Caco-2 (cell line): ENCODE measurements around the gene SMYD2. TPM values are rescaled to one million over a fixed set of nuclear protein-coding genes. Genes with fewer than 3 reads are reported as not detected.

ENCODE experiments used
- BruUV-seq: library from RNA; stranded (reverse); fragments of 400-500 nt; replicated peaks from 2 replicates; lab custom pipeline; 2021; lab: Mats Ljungman, UMichigan
- CTCF ChIA-PET: fragments of 300-600 bp; sonication (Branson Sonifier 250); formaldehyde crosslinking; loops from one replicate; lab custom pipeline; 2022; ENCODE audit warnings: antibody characterized with exemption; lab: Charles Lee
- POLR2A ChIA-PET: fragments of 300-600 bp; sonication (Branson Sonifier 250); formaldehyde crosslinking; loops from one replicate; lab custom pipeline; 2022; ENCODE audit warnings: antibody characterized with exemption; lab: Charles Lee
- DNase-seq, 2 experiments: peaks; one replicate each; pipeline versions ENCODE4 v3.0.0 to v3.0.0-alpha.2; 2020 to 2022
- H3K27me3 ChIP-seq: replicated peaks from 2 replicates; pipeline ENCODE4 v1.6.0; 2011; ENCODE audit warnings: low read length; ENCODE audit not compliant: control insufficient read depth, insufficient read depth
- H3K36me3 ChIP-seq: 2 replicates; pipeline ENCODE4 v1.5.1; 2011; ENCODE audit warnings: low read length; ENCODE audit not compliant: control insufficient read depth, insufficient read depth
- H3K4me1 ChIP-seq: fragments of 250-450 bp; sonication (Bioruptor Pico); 2 replicates; pipeline ENCODE4 v1.5.1; 2020; ENCODE audit warnings: mild to moderate bottlenecking
- H3K4me3 ChIP-seq: 2 replicates; pipeline ENCODE4 v1.5.1; 2011; ENCODE audit warnings: low read depth, mild to moderate bottlenecking, control low read depth, low read length
- H3K9me3 ChIP-seq: fragments of 250-450 bp; sonication (Bioruptor Pico); 2 replicates; pipeline ENCODE4 v1.5.1; 2020; ENCODE audit warnings: mild to moderate bottlenecking, moderate library complexity
- H3K27ac Mint-ChIP-seq: one replicate; pipeline ENCODE4 v1.8.0; 2022; ENCODE audit warnings: mixed read lengths; ENCODE audit not compliant: unreplicated experiment
- H3K27me3 Mint-ChIP-seq: one replicate; pipeline ENCODE4 v1.8.0; 2022; ENCODE audit warnings: mixed read lengths; ENCODE audit not compliant: insufficient read depth, unreplicated experiment
- H3K36me3 Mint-ChIP-seq: one replicate; pipeline ENCODE4 v1.8.0; 2022; ENCODE audit warnings: mild to moderate bottlenecking, mixed read lengths; ENCODE audit not compliant: insufficient read depth, unreplicated experiment
- H3K4me1 Mint-ChIP-seq: one replicate; pipeline ENCODE4 v1.8.0; 2022; ENCODE audit warnings: low read depth, mixed read lengths; ENCODE audit not compliant: unreplicated experiment
- H3K4me3 Mint-ChIP-seq: one replicate; pipeline ENCODE4 v1.8.0; 2022; ENCODE audit warnings: mild to moderate bottlenecking, moderate library complexity, mixed read lengths; ENCODE audit not compliant: unreplicated experiment
- H3K9me3 Mint-ChIP-seq: one replicate; pipeline ENCODE4 v1.8.0; 2022; ENCODE audit warnings: mixed read lengths; ENCODE audit not compliant: unreplicated experiment
- CTCF ChIP-seq, 2 experiments: fragments of 200-600 bp in 1 of 2; IDR thresholded peaks; 1 replicate in 1 of 2; 2 replicates in 1 of 2; pipeline versions ENCODE4 v1.5.1 to v1.8.0; 2011 to 2022; ENCODE audit warnings: antibody characterized with exemption in 1 of 2, control low read depth in 1 of 2, inconsistent platforms in 1 of 2, low read depth in 1 of 2, low read length in 1 of 2, mild to moderate bottlenecking in 1 of 2, moderate library complexity in 1 of 2; ENCODE audit not compliant: insufficient read depth in 1 of 2, severe bottlenecking in 1 of 2, unreplicated experiment in 1 of 2
- intact Hi-C: fragments of 100-400 bp; cut with micrococcal nuclease; formaldehyde crosslinking; loops from one replicate; pipeline ENCODE4 v1.10.0; 2022; ENCODE audit not compliant: unreplicated experiment
- total RNA-seq: library from RNA; stranded (reverse); gene quantifications from 2 replicates; pipeline ENCODE4 v1.2.3, GENCODE V29; 2022

The SMYD2 gene
- total RNA-seq, 1 experiment from 2014 or later: 182 TPM

- H3K9me3 ChIP-seq: no peaks in the 10 kb centered on the region
- POLR2A ChIA-PET: interaction anchor here (1.0 kb wide), 1 partner anchor 250 kb away, joined by 3 read pairs; no protein-coding TSS in a partner anchor
- H3K27me3 ChIP-seq: no peaks in the 10 kb centered on the region
- Mint-ChIP-seq H3K27ac (no peak overlapping the region), H3K36me3 (peaks cover 92% of the 10 kb centered on the region), H3K4me1 (peaks cover 9% of the 10 kb centered on the region), H3K27me3 (no peaks in the 10 kb centered on the region), H3K9me3 (no peaks in the 10 kb centered on the region), H3K4me3 (no peak overlapping the region)
- TSS peak; percentile 2 for BruUV-seq
- no peak for TF ChIP-seq CTCF (IDR thresholded peaks at IDR 0.05; ENCODE audit: insufficient read depth in 1 of 2, low read depth in 1 of 2, low read length in 1 of 2, severe bottlenecking in 1 of 2, unreplicated experiment in 1 of 2)
- DNase-seq: no peak
- intact Hi-C loops: no loop called here
- peaks cover 2% of the 10 kb centered on the region; the same call in 1 of the 2 replicates for H3K36me3 ChIP-seq
- CTCF ChIA-PET: no interaction called here
- H3K4me1 ChIP-seq: peaks cover 26% of the 10 kb centered on the region
- no peak overlapping the region for H3K4me3 ChIP-seq
Measured at GRCh38 chr1:214354440-214355148, 73.6 kb downstream of the SMYD2 start.

GRCh38 chr1:214360116-214360515, 79.2 kb downstream of the SMYD2 start:
- Histone ChIP-seq H3K27me3 (no peaks in the 10 kb centered on the region), H3K9me3 (no peaks in the 10 kb centered on the region), H3K4me3 (no peak overlapping the region), H3K4me1 (peaks cover 42% of the 10 kb centered on the region), H3K36me3 (peaks cover 3% of the 10 kb centered on the region)
- ChIA-PET POLR2A (interaction anchor here (1.2 kb wide), 1 partner anchor 10 kb away, joined by 4 read pairs; no protein-coding TSS in a partner anchor), CTCF (interaction anchor here (1.1 to 2.1 kb wide), 2 partner anchors 10 to 23 kb away, joined by 3 to 5 read pairs; no protein-coding TSS in a partner anchor)
- Mint-ChIP-seq H3K36me3 (peaks cover 98% of the 10 kb centered on the region), H3K27ac (no peak overlapping the region), H3K4me1 (peaks cover 40% of the 10 kb centered on the region), H3K4me3 (no peak overlapping the region), H3K9me3 (no peaks in the 10 kb centered on the region), H3K27me3 (no peaks in the 10 kb centered on the region)
- no peak for DNase-seq
- BruUV-seq: no TSS peak
- intact Hi-C loops: no loop called here
- no peak for TF ChIP-seq CTCF (IDR thresholded peaks at IDR 0.05; ENCODE audit: insufficient read depth in 1 of 2, low read depth in 1 of 2, low read length in 1 of 2, severe bottlenecking in 1 of 2, unreplicated experiment in 1 of 2)

- Mint-ChIP-seq H3K36me3 (peaks cover 98% of the 10 kb centered on the region), H3K27me3 (no peaks in the 10 kb centered on the region), H3K4me3 (no peak overlapping the region), H3K27ac (peak overlapping the region; percentile 45), H3K9me3 (no peaks in the 10 kb centered on the region), H3K4me1 (peaks cover 40% of the 10 kb centered on the region)
- TF ChIP-seq CTCF (IDR thresholded peaks at IDR 0.05; ENCODE audit: insufficient read depth in 1 of 2, low read depth in 1 of 2, low read length in 1 of 2, severe bottlenecking in 1 of 2, unreplicated experiment in 1 of 2): no peak
- no TSS peak for BruUV-seq
- Histone ChIP-seq H3K4me1 (peaks cover 44% of the 10 kb centered on the region), H3K4me3 (no peak overlapping the region), H3K9me3 (no peaks in the 10 kb centered on the region), H3K27me3 (no peaks in the 10 kb centered on the region), H3K36me3 (peaks cover 3% of the 10 kb centered on the region)
- ChIA-PET POLR2A (interaction anchor here (1.2 kb wide), 1 partner anchor 11 kb away, joined by 4 read pairs; no protein-coding TSS in a partner anchor), CTCF (interaction anchor here (2.1 kb wide), 1 partner anchor 11 kb away, joined by 5 read pairs; no protein-coding TSS in a partner anchor)
- intact Hi-C loops: no loop called here
- no peak for DNase-seq
Measured at GRCh38 chr1:214360525-214361164, 79.7 kb downstream of the SMYD2 start.
